ENCODE data around the gene FRAS1.
"Not testable (repeated sequence)": the region's sequence is repeated elsewhere in the genome, so short reads cannot be mapped to it uniquely, and the experiment has no call there.

The FRAS1 gene

DNA sequence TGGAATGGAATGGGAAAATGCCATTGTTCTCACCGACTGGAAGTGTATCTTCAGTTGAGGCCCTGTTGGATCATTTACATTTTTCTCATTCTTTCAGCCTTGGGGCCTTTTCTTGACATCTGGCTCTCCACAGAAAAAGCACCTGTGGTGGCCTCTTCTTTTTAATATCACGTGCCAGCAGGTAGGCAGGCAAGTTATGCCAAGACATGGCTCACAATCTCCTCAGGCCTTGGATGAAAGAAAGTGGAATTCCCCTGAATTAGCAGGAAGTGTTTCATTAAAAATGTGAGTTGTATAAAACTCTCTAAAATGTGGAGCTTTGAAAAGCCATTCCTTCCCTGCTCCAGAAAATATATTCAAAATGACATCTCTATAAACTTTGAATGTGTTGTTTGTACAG lies 122.1 kb downstream of the FRAS1 start:
- Histone ChIP-seq H3K9me3 (ENCODE audit: control extremely low read depth in 1 of 5, control insufficient read depth in 4 of 5, insufficient read depth in 2 of 5, low read depth in 1 of 5, low read length in 4 of 5) (no peaks in the 10 kb centered on the region), H3K4me3 (ENCODE audit: control insufficient read depth in 1 of 7, extremely low read depth in 1 of 7, insufficient read depth in 4 of 7, low read depth in 2 of 7, low read length in 6 of 7) (no peak overlapping the region), H3K36me3 (ENCODE audit: control insufficient read depth in 4 of 4, insufficient read depth in 4 of 4, low read length in 3 of 4) (no peaks in the 10 kb centered on the region), H3K27ac (ENCODE audit: insufficient read depth in 1 of 2, low read depth in 1 of 2, low read length in 2 of 2, poor library complexity in 1 of 2, severe bottlenecking in 2 of 2) (no peak overlapping the region), H3K27me3 (replicated peaks in 2 of 5; ENCODE audit: control insufficient read depth in 4 of 5, insufficient read depth in 5 of 5, low read length in 4 of 5) (peaks cover 0 to 1% (median 0%) of the 10 kb centered on the region in 5 experiments), H3K4me1 (ENCODE audit: control extremely low read depth in 1 of 4, control insufficient read depth in 4 of 4, insufficient read depth in 4 of 4, low read length in 3 of 4) (no peaks in the 10 kb centered on the region)
- ChIA-PET CTCF (no interaction called here), POLR2A (no interaction called here)
- no peak for DNase-seq
- WGBS (ENCODE audit: insufficient coverage) = 100% methylated on average over 1 of the region's 2 CpGs

DNA sequence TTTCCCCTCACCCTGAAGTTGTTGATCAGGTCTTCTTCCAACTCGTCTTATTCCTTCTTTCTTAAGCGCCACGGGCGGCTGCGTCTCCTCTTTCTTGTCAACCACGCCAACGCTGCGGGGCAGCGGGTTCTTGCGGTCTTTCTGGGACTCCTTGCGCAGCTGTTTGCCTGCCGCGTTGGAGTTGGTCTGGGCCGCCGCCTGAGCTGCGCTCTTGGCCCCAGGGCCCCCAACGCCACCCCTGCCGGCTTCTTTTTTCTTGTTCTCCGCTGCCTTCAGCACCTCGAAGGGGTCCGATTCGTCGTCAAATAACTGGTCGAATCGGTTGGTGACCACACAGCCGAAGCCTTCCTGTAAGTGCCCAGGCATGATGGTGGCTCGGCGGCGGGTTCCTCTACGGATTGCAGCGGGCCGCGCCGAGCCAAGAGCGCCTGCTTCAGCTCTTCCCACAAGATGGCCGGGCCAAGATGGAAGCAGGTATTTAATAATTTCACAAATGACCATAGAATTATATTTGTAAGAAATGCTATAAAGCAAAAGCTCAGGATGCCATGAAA lies 124.6 kb downstream of the FRAS1 start:
- H3K9me3 ChIP-seq (ENCODE audit: control extremely low read depth in 1 of 5, control insufficient read depth in 4 of 5, insufficient read depth in 2 of 5, low read depth in 1 of 5, low read length in 4 of 5); DNase-seq; CTCF ChIA-PET; H3K27ac ChIP-seq (ENCODE audit: insufficient read depth in 1 of 2, low read depth in 1 of 2, low read length in 2 of 2, poor library complexity in 1 of 2, severe bottlenecking in 2 of 2); H3K4me3 ChIP-seq (ENCODE audit: control insufficient read depth in 1 of 7, extremely low read depth in 1 of 7, insufficient read depth in 4 of 7, low read depth in 2 of 7, low read length in 6 of 7); POLR2A ChIA-PET; H3K36me3 ChIP-seq (ENCODE audit: control insufficient read depth in 4 of 4, insufficient read depth in 4 of 4, low read length in 3 of 4); H3K27me3 ChIP-seq (replicated peaks in 2 of 5; ENCODE audit: control insufficient read depth in 4 of 5, insufficient read depth in 5 of 5, low read length in 4 of 5); H3K4me1 ChIP-seq (ENCODE audit: control extremely low read depth in 1 of 4, control insufficient read depth in 4 of 4, insufficient read depth in 4 of 4, low read length in 3 of 4): not testable (repeated sequence)
- 96% methylated on average over 30 of the region's 36 CpGs for WGBS (ENCODE audit: insufficient coverage)

DNA sequence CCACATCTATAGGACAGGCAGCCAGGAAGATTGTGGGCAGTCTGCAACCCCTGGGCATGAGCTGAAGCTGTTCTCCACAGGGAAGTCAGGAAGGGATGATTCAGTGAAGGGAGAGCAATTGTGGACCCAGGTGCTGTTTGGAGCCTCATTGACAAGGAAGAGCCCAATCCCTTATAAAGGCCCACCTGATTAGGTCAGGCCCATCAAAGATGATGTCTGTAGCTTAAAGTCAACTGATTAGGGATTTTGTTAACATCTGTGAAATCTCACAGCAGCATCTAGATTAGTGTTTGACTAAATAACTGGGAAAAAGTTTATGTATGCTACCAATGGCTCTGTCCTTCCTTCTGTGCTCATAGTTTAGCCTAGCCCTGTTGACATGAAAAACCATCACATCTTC lies 127.5 kb downstream of the FRAS1 start:
- no peak for DNase-seq
- Histone ChIP-seq H3K27ac (ENCODE audit: insufficient read depth in 1 of 2, low read depth in 1 of 2, low read length in 2 of 2, poor library complexity in 1 of 2, severe bottlenecking in 2 of 2) (no peak overlapping the region), H3K4me1 (ENCODE audit: control extremely low read depth in 1 of 4, control insufficient read depth in 4 of 4, insufficient read depth in 4 of 4, low read length in 3 of 4) (no peaks in the 10 kb centered on the region), H3K36me3 (ENCODE audit: control insufficient read depth in 4 of 4, insufficient read depth in 4 of 4, low read length in 3 of 4) (no peaks in the 10 kb centered on the region), H3K27me3 (replicated peaks in 2 of 5; ENCODE audit: control insufficient read depth in 4 of 5, insufficient read depth in 5 of 5, low read length in 4 of 5) (no peaks in the 10 kb centered on the region), H3K9me3 (ENCODE audit: control extremely low read depth in 1 of 5, control insufficient read depth in 4 of 5, insufficient read depth in 2 of 5, low read depth in 1 of 5, low read length in 4 of 5) (no peaks in the 10 kb centered on the region), H3K4me3 (ENCODE audit: control insufficient read depth in 1 of 7, extremely low read depth in 1 of 7, insufficient read depth in 4 of 7, low read depth in 2 of 7, low read length in 6 of 7) (no peak overlapping the region)
- ChIA-PET CTCF (interaction anchor here (0.9 kb wide), 1 partner anchor 38 kb away, joined by 3 read pairs; no protein-coding TSS in a partner anchor), POLR2A (no interaction called here)

- Histone ChIP-seq H3K4me3 (ENCODE audit: control insufficient read depth in 1 of 7, extremely low read depth in 1 of 7, insufficient read depth in 4 of 7, low read depth in 2 of 7, low read length in 6 of 7) (no peak overlapping the region), H3K4me1 (ENCODE audit: control extremely low read depth in 1 of 4, control insufficient read depth in 4 of 4, insufficient read depth in 4 of 4, low read length in 3 of 4) (no peaks in the 10 kb centered on the region), H3K27me3 (replicated peaks in 2 of 5; ENCODE audit: control insufficient read depth in 4 of 5, insufficient read depth in 5 of 5, low read length in 4 of 5) (no peaks in the 10 kb centered on the region), H3K9me3 (ENCODE audit: control extremely low read depth in 1 of 5, control insufficient read depth in 4 of 5, insufficient read depth in 2 of 5, low read depth in 1 of 5, low read length in 4 of 5) (no peaks in the 10 kb centered on the region), H3K27ac (ENCODE audit: insufficient read depth in 1 of 2, low read depth in 1 of 2, low read length in 2 of 2, poor library complexity in 1 of 2, severe bottlenecking in 2 of 2) (no peak overlapping the region), H3K36me3 (ENCODE audit: control insufficient read depth in 4 of 4, insufficient read depth in 4 of 4, low read length in 3 of 4) (no peaks in the 10 kb centered on the region)
- CTCF ChIA-PET = no interaction called here
- WGBS (ENCODE audit: insufficient coverage) = 100% methylated on average over 1 of the region's 2 CpGs
- no peak for DNase-seq
- POLR2A ChIA-PET = no interaction called here
Measured at GRCh38 chr4:78185117-78185516, 128.0 kb downstream of the FRAS1 start.

DNA sequence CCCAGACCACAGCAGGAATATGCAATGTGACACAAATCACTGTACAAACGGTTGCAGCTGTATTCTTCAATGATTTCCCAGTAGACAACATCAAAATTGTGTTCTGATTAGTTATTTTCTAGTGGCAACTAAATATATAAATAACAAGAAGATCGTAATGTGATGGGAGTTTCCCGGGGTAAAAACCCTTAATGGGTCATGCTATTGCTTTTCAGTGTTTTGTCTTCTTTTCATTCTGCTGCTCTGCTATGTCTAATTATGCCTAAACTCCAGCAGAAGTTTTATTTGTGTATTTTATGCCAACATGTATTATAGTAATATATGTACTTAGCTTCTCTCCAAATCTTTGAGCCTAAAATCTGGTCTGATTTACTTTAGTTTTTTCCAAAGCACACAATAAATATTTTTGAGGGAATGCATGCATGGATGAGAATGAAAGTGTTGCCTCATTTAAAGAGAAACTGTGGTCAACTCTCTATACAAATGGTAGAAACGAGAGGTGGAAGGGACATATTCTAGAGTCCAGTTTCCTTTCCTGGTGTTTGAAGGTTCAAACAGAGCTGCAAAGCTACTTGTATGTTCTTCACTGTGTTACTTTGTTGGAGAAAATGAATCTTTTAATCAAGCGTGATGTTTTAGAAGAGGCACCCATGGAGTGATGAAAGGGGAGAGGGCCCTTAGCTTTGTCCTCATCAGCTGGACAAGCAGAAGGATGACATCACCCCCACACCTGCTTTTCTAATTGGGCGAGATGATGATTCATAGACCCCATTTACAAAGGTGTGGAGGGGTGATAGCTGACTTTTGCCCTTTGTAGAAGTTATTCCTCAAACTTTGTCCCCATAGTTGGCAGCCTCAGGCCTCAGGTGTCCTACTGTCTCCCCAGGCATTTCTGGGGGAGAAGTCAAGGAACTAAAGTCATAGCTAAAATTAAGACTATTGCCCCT lies 129.7 kb downstream of the FRAS1 start:
- H3K27me3 ChIP-seq (replicated peaks in 2 of 5; ENCODE audit: control insufficient read depth in 4 of 5, insufficient read depth in 5 of 5, low read length in 4 of 5) = no peaks in the 10 kb centered on the region
- peaks cover 0 to 1% (median 0%) of the 10 kb centered on the region in 5 experiments for H3K9me3 ChIP-seq (ENCODE audit: control extremely low read depth in 1 of 5, control insufficient read depth in 4 of 5, insufficient read depth in 2 of 5, low read depth in 1 of 5, low read length in 4 of 5)
- no peak overlapping the region for H3K4me3 ChIP-seq (ENCODE audit: control insufficient read depth in 1 of 7, extremely low read depth in 1 of 7, insufficient read depth in 4 of 7, low read depth in 2 of 7, low read length in 6 of 7)
- H3K27ac ChIP-seq (ENCODE audit: insufficient read depth in 1 of 2, low read depth in 1 of 2, low read length in 2 of 2, poor library complexity in 1 of 2, severe bottlenecking in 2 of 2) = no peak overlapping the region
- no peak for DNase-seq
- no peaks in the 10 kb centered on the region for H3K36me3 ChIP-seq (ENCODE audit: control insufficient read depth in 4 of 4, insufficient read depth in 4 of 4, low read length in 3 of 4)
- CTCF ChIA-PET = interaction anchor here (0.5 to 0.7 kb wide), 2 partner anchors 76 to 204 kb away, joined by 3 read pairs; no protein-coding TSS in a partner anchor
- H3K4me1 ChIP-seq (ENCODE audit: control extremely low read depth in 1 of 4, control insufficient read depth in 4 of 4, insufficient read depth in 4 of 4, low read length in 3 of 4) = no peaks in the 10 kb centered on the region
- WGBS (ENCODE audit: insufficient coverage) = 79% methylated on average over 2 of the region's 6 CpGs
- POLR2A ChIA-PET = no interaction called here

DNA sequence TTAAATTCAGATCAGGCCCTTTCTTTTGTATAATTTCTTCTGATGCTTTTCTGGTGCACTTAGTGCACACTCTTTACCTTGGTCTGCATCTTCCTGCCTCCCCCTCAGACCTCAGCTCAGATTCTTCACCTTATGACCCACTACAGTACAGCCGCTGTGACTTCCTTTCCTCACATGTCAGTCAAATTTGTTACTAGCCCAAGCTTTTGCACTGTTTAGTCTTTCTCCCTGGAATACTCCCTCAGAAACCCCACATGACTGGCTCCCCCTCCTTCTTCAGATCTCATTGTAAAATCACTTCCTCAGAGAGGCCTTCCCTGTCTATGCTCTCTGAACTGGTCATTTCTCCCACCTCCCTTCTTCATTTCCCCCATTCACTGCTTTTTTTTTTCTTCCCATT lies 132.9 kb downstream of the FRAS1 start:
- 85% methylated on average over 1 of the region's 1 CpG for WGBS (ENCODE audit: insufficient coverage)
- ChIA-PET POLR2A (no interaction called here), CTCF (no interaction called here)
- no peaks in the 10 kb centered on the region for H3K4me1 ChIP-seq (ENCODE audit: control extremely low read depth in 1 of 4, control insufficient read depth in 4 of 4, insufficient read depth in 4 of 4, low read length in 3 of 4)
- no peak for DNase-seq
- no peaks in the 10 kb centered on the region for H3K27me3 ChIP-seq (replicated peaks in 2 of 5; ENCODE audit: control insufficient read depth in 4 of 5, insufficient read depth in 5 of 5, low read length in 4 of 5)
- H3K9me3 ChIP-seq (ENCODE audit: control extremely low read depth in 1 of 5, control insufficient read depth in 4 of 5, insufficient read depth in 2 of 5, low read depth in 1 of 5, low read length in 4 of 5) = peaks cover 0 to 1% (median 0%) of the 10 kb centered on the region in 5 experiments
- H3K4me3 ChIP-seq (ENCODE audit: control insufficient read depth in 1 of 7, extremely low read depth in 1 of 7, insufficient read depth in 4 of 7, low read depth in 2 of 7, low read length in 6 of 7) = no peak overlapping the region
- H3K36me3 ChIP-seq (ENCODE audit: control insufficient read depth in 4 of 4, insufficient read depth in 4 of 4, low read length in 3 of 4) = no peaks in the 10 kb centered on the region
- no peak overlapping the region for H3K27ac ChIP-seq (ENCODE audit: insufficient read depth in 1 of 2, low read depth in 1 of 2, low read length in 2 of 2, poor library complexity in 1 of 2, severe bottlenecking in 2 of 2)

- Histone ChIP-seq H3K4me3 (ENCODE audit: control insufficient read depth in 1 of 7, extremely low read depth in 1 of 7, insufficient read depth in 4 of 7, low read depth in 2 of 7, low read length in 6 of 7) (no peak overlapping the region), H3K27me3 (replicated peaks in 2 of 5; ENCODE audit: control insufficient read depth in 4 of 5, insufficient read depth in 5 of 5, low read length in 4 of 5) (no peaks in the 10 kb centered on the region), H3K4me1 (ENCODE audit: control extremely low read depth in 1 of 4, control insufficient read depth in 4 of 4, insufficient read depth in 4 of 4, low read length in 3 of 4) (no peaks in the 10 kb centered on the region), H3K27ac (ENCODE audit: insufficient read depth in 1 of 2, low read depth in 1 of 2, low read length in 2 of 2, poor library complexity in 1 of 2, severe bottlenecking in 2 of 2) (no peak overlapping the region), H3K36me3 (ENCODE audit: control insufficient read depth in 4 of 4, insufficient read depth in 4 of 4, low read length in 3 of 4) (no peaks in the 10 kb centered on the region), H3K9me3 (ENCODE audit: control extremely low read depth in 1 of 5, control insufficient read depth in 4 of 5, insufficient read depth in 2 of 5, low read depth in 1 of 5, low read length in 4 of 5) (peaks cover 0 to 3% (median 1%) of the 10 kb centered on the region in 5 experiments)
- no peak for DNase-seq
- ChIA-PET POLR2A (no interaction called here), CTCF (no interaction called here)
Measured at GRCh38 chr4:78190595-78190994, 133.5 kb downstream of the FRAS1 start.
